NCI-H69 (cell line): ENCODE results near the gene DPF3.

Source experiments
- DNase-seq: peaks from one replicate; lab custom pipeline; 2025; lab: John Stamatoyannopoulos, UW

The DPF3 gene

DNA sequence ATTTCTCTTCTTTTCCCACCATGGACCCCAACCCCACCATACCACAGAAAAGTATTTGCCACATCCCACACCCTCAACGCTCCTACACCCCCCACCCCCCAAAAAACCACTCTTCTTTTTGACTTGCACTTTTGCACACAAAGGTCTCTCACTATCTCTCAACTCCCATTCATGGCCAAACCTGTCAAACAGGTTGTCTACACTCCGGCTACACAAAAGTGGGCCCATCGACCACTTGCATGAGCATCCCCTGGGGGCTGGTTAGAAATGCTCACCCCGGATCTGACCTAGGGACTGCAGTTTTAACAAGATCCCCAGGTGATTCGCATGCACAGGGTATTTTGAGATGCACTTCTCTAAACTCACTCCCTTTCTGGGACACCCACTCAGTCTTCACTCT is 248.2 kb downstream of the DPF3 start:
- DNase-seq, result no peak

- DNase-seq, result no peak
Measured at GRCh38 chr14:72644758-72645489, 249.0 kb downstream of the DPF3 start.

DNA sequence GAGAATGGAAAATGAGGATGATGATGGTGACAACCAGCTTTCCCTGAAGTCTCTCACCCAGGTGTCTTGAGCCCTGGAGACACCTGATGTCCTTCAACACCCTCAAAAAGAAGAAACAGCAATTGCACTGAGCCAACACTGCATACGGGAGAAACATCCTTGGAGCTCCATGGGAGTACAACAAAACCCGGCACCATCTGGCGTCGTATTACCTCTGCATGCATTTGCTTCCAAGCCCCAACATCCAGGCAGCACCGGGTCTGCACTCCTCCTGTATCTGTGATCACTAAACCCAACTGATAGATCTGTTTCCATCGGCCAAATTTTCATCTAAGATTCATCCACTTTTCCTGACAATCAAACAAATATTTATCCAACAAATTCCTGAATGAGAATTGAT is 249.9 kb downstream of the DPF3 start:
- no peak for DNase-seq

- DNase-seq, result no peak
Measured at GRCh38 chr14:72643317-72643801, 250.5 kb downstream of the DPF3 start.

GRCh38 chr14:72640911-72641485 is 252.9 kb downstream of the DPF3 start:
- no peak for DNase-seq

GRCh38 chr14:72638021-72638420 is 255.9 kb downstream of the DPF3 start:
- DNase-seq, result no peak

DNA sequence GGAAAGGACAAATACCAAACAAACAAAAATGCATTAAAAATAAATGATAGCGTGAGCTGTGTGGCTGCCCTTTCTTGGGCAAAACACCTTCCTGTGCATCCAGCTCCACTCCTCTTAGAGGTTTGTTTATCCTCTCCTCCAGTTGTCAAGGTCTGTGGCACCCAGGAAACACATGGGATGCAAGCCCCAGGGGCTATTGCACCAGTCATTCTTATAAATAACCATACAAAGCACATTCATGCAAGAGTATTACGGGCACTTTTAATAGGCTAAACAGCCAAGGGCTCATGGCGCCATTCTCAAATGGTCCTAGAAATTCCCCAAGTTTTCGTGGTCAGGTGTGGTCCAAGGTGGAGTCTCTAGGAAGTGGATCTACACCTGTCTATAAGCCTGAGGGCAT is 257.0 kb downstream of the DPF3 start:
- DNase-seq, result no peak

DNA sequence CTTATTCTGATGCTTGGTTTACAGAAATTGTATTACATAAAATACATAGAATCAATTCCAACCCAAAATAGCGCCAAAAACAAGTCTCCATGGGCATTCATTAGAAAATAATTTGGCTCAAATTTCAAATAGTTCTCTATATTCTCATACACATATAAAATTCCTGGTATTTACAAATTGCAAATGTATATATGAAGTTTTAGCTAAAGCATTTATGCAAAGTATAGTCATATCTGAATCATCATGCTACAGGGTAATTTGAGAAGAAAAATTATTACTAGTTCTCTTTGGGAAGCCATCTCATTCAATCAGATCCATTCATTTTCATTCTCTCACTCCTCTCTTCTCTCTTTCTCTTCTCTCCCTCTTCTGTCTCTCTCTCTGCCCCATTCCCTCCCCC is 257.8 kb downstream of the DPF3 start:
- DNase-seq, result no peak

GRCh38 chr14:72634691-72635616 is 258.9 kb downstream of the DPF3 start:
- DNase-seq, result no peak

- DNase-seq, result no peak
Measured at GRCh38 chr14:72633551-72633950, 260.4 kb downstream of the DPF3 start.

GRCh38 chr14:72632727-72633126 is 261.2 kb downstream of the DPF3 start:
- no peak for DNase-seq

GRCh38 chr14:72631401-72631800 is 262.5 kb downstream of the DPF3 start:
- DNase-seq, result no peak

DNA sequence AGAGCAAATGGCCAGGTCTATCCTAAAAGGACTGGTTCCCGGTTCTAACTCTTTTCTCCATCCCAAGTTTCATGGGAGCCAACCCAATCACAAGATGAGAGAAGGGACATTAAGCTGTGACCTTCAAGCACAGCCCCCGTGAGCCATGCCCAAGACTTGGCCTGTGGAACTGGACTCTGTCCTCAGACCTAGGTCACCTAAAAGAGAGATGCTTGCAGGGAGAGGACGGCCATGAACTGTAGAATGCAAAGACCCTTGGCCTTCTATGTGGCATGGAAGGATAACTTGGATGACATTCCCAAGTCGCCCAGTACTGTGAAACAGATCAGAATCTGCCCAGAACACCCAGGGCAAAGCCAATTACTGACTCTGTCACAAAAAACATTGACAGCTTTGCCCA is 263.5 kb downstream of the DPF3 start:
- no peak for DNase-seq

DNA sequence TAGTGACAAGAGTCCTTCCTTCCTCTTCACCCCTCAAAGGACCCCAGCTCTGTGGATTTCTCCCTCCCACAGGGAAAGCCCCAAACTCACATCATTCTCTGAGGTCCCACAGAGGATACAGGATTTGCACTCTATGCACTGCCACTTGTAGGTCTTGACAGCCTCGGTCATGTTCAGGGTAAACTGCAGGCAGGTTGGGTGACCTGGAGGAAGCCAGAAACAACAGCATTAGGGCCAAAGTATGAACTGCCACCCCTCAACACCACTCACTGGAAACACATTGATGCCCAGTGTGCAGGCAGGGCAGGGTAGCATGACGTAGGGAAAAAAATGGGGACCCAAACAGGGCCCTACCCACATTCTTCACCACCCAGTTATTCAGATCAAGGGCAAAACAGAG is 264.4 kb downstream of the DPF3 start:
- DNase-seq, result no peak

- no peak for DNase-seq
Measured at GRCh38 chr14:72625689-72626088, 268.2 kb downstream of the DPF3 start.

- DNase-seq, result no peak
Measured at GRCh38 chr14:72621387-72622065, 272.4 kb downstream of the DPF3 start.

- DNase-seq, result no peak
Measured at GRCh38 chr14:72619881-72620280, 274.0 kb downstream of the DPF3 start.

DNA sequence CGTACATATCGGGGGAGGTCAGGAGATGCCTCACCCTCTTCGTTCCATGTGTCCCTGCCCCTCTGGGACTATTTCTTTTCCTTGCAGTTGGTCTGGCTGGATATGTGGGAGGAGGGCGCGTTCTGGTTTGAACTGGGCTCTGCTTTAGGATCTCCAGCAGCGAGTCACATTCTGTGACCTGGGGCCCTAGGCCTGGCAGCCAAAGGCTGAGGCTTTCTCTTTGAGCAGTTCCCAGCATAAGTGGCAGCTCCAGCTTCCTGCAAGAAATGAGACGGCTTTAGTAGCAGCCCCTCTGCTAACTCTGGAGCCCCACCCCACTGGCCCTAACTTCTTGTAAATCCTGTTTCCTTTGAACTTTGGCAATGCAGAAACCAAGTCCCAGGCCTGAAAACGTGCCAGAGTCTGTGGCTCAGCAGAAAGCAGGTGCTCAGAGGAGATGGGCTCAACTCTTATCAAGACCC is 274.8 kb downstream of the DPF3 start:
- no peak for DNase-seq

DNA sequence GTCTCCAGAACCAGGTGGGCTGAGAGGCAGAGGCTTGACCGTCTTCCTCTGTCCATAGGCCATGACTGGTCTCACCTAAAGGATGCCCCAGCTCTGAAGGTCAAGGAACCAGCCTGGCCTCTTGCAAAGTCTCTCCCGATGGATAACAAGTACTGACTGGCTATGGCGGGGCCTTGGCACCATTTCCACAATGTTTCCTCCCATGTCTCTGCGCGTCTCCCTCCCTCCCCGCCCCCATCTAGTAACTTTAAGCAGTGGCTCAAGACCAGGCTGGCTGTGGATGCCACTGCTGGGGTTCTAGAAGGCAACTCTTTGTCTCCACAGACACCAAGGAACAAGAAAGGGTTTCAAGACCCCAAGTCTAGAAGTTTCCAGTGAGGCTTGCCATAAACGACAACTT is 275.5 kb downstream of the DPF3 start:
- DNase-seq, result no peak

DNA sequence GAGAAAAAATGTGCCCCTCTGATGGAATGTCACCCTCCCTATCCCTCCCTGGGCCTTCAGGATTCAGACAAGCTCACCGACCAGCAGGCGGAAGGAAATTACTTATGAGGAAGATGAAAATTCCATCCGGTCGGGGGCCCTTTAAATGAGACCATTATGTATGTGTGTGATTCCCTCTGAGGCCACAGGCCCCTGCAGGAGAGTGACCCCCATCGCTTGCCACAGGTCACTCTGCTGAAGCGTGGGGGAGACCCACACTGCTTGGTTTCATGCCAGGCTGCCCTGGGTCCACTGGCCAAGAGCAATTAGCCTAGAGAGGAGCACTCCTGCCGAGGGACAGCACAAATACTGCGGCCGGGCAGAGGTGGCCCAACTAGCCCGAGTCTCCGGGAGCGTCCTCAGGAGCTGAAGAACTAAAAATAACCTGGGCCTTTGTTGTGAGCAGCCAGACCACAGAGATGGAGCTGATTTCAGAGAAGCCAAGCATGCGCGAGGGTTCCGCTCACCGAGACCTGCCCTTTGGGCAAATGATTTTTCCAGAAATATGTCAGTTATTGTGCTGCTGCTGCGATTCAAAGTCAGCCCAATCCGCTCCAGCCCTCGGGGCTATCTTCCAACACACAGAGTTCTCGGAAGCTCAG is 276.4 kb downstream of the DPF3 start:
- DNase-seq, result no peak

DNA sequence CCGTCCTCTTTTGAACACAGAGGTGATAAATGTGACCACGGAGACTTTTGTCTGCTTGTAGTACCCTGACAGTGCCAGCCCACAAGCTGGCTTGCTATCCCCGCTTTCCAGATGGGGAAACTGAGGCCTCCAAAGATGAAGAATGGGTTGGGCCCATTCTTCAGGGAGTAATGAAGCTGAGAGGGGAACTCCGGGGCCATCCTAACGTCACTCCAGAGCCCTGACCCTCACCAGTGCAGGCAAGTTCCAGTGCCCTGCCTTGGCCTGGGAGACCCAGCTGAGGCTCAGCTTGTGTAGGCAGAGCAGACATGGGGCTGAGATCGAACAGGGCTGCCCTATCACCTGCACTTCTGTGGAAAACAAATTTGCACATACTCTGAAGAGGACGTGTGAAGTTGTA is 277.1 kb downstream of the DPF3 start:
- DNase-seq, result no peak

- DNase-seq, result no peak
Measured at GRCh38 chr14:72616294-72616693, 277.6 kb downstream of the DPF3 start.
